Central memory CD8-positive, alpha-beta T cell (primary cell): ENCODE data around the gene C1orf52.

Experiments
- ATAC-seq: fragments of 150-1000 bp; cut with Tn5 transposase; replicated peaks from 2 replicates; pipeline ENCODE4 v1.10.0; 2022; ENCODE audit warnings: mild to moderate bottlenecking, moderate FRiP score, moderate number of reproducible peaks; ENCODE audit not compliant: poor library complexity, severe bottlenecking; ENCODE audit errors: extremely low read depth
- DNase-seq, 2 donors: peaks; one replicate each; pipeline ENCODE4 v3.0.0; 2021; ENCODE audit warnings: low spot score in 2 of 2
- H3K27ac Mint-ChIP-seq: one replicate; pipeline ENCODE4 v1.8.0; 2022; ENCODE audit warnings: low read depth, mild to moderate bottlenecking, moderate library complexity, mixed read lengths
- H3K27me3 Mint-ChIP-seq: one replicate; pipeline ENCODE4 v1.8.0; 2022; ENCODE audit warnings: mixed read lengths
- H3K36me3 Mint-ChIP-seq: one replicate; pipeline ENCODE4 v1.8.0; 2022; ENCODE audit warnings: mild to moderate bottlenecking, moderate library complexity, mixed read lengths; ENCODE audit not compliant: insufficient read depth
- H3K4me1 Mint-ChIP-seq: one replicate; pipeline ENCODE4 v1.8.0; 2022; ENCODE audit warnings: mixed read lengths
- H3K4me3 Mint-ChIP-seq: one replicate; pipeline ENCODE4 v1.8.0; 2022; ENCODE audit warnings: mild to moderate bottlenecking, moderate library complexity, mixed read lengths
- H3K9me3 Mint-ChIP-seq: one replicate; pipeline ENCODE4 v1.8.0; 2022; ENCODE audit warnings: mixed read lengths

Gene C1orf52

GRCh38 chr1:85290826-85291225 is 31.4 kb upstream of the C1orf52 start:
- Mint-ChIP-seq H3K36me3 (peaks cover 3% of the 10 kb centered on the region), H3K4me1 (no peaks in the 10 kb centered on the region), H3K27me3 (peaks cover 5% of the 10 kb centered on the region), H3K9me3 (no peaks in the 10 kb centered on the region), H3K4me3 (no peak overlapping the region), H3K27ac (no peak overlapping the region)
- DNase-seq: no peak
- ATAC-seq: no peak

GRCh38 chr1:85289848-85290335 is 30.4 kb upstream of the C1orf52 start:
- no peak for ATAC-seq
- Mint-ChIP-seq H3K4me3 (no peak overlapping the region), H3K9me3 (no peaks in the 10 kb centered on the region), H3K36me3 (peaks cover 3% of the 10 kb centered on the region), H3K27me3 (peaks cover 5% of the 10 kb centered on the region), H3K27ac (no peak overlapping the region), H3K4me1 (no peaks in the 10 kb centered on the region)
- no peak for DNase-seq

- DNase-seq (no peak), ATAC-seq (no peak)
- Mint-ChIP-seq H3K27me3 (peaks cover 5% of the 10 kb centered on the region), H3K36me3 (peaks cover 3% of the 10 kb centered on the region), H3K27ac (no peak overlapping the region), H3K4me3 (no peak overlapping the region), H3K4me1 (no peaks in the 10 kb centered on the region), H3K9me3 (no peaks in the 10 kb centered on the region)
These were observed 29.9 kb upstream of the C1orf52 start for GRCh38 chr1:85289207-85289847.

- ATAC-seq: no peak
- peaks cover under 1% of the 10 kb centered on the region for H3K4me1 Mint-ChIP-seq
- H3K36me3 Mint-ChIP-seq: peaks cover 3% of the 10 kb centered on the region
- DNase-seq: no peak
- H3K27ac Mint-ChIP-seq: no peak overlapping the region
- H3K27me3 Mint-ChIP-seq: no peaks in the 10 kb centered on the region
- no peaks in the 10 kb centered on the region for H3K9me3 Mint-ChIP-seq
- no peak overlapping the region for H3K4me3 Mint-ChIP-seq
These were observed 24.7 kb upstream of the C1orf52 start for GRCh38 chr1:85284202-85284601.

- peaks cover 3% of the 10 kb centered on the region for H3K36me3 Mint-ChIP-seq
- H3K4me3 Mint-ChIP-seq: no peak overlapping the region
- no peak overlapping the region for H3K27ac Mint-ChIP-seq
- H3K4me1 Mint-ChIP-seq: peaks cover 6% of the 10 kb centered on the region
- ATAC-seq (no peak), DNase-seq (no peak)
- H3K9me3 Mint-ChIP-seq: no peaks in the 10 kb centered on the region
- H3K27me3 Mint-ChIP-seq: no peaks in the 10 kb centered on the region
These were observed 24.2 kb upstream of the C1orf52 start for GRCh38 chr1:85283475-85284199.

- Mint-ChIP-seq H3K4me1 (peaks cover 7% of the 10 kb centered on the region), H3K9me3 (no peaks in the 10 kb centered on the region), H3K27me3 (no peaks in the 10 kb centered on the region), H3K27ac (no peak overlapping the region), H3K36me3 (peaks cover 3% of the 10 kb centered on the region), H3K4me3 (no peak overlapping the region)
- no peak for DNase-seq
- no peak for ATAC-seq
These were observed 23.0 kb upstream of the C1orf52 start for GRCh38 chr1:85282424-85282823.

- DNase-seq: no peak
- peaks cover 14% of the 10 kb centered on the region for H3K4me1 Mint-ChIP-seq
- no peaks in the 10 kb centered on the region for H3K27me3 Mint-ChIP-seq
- H3K9me3 Mint-ChIP-seq: no peaks in the 10 kb centered on the region
- no peak overlapping the region for H3K4me3 Mint-ChIP-seq
- H3K36me3 Mint-ChIP-seq: peaks cover 7% of the 10 kb centered on the region
- no peak for ATAC-seq
- no peak overlapping the region for H3K27ac Mint-ChIP-seq
These were observed 21.2 kb upstream of the C1orf52 start for GRCh38 chr1:85280636-85281035.

- no peak for DNase-seq
- Mint-ChIP-seq H3K4me1 (peaks cover 24% of the 10 kb centered on the region), H3K36me3 (peaks cover 7% of the 10 kb centered on the region), H3K27me3 (no peaks in the 10 kb centered on the region), H3K4me3 (no peak overlapping the region), H3K9me3 (no peaks in the 10 kb centered on the region), H3K27ac (no peak overlapping the region)
- no peak for ATAC-seq
These were observed 20.1 kb upstream of the C1orf52 start for GRCh38 chr1:85279458-85280080.

- DNase-seq (no peak), ATAC-seq (no peak)
- no peaks in the 10 kb centered on the region for H3K9me3 Mint-ChIP-seq
- H3K36me3 Mint-ChIP-seq: peaks cover 7% of the 10 kb centered on the region
- no peaks in the 10 kb centered on the region for H3K27me3 Mint-ChIP-seq
- no peak overlapping the region for H3K27ac Mint-ChIP-seq
- no peak overlapping the region for H3K4me3 Mint-ChIP-seq
- H3K4me1 Mint-ChIP-seq: peaks cover 31% of the 10 kb centered on the region
These were observed 19.4 kb upstream of the C1orf52 start for GRCh38 chr1:85278853-85279314.

GRCh38 chr1:85277802-85278201 is 18.3 kb upstream of the C1orf52 start:
- Mint-ChIP-seq H3K9me3 (no peaks in the 10 kb centered on the region), H3K27me3 (no peaks in the 10 kb centered on the region), H3K4me1 (peaks cover 42% of the 10 kb centered on the region), H3K4me3 (no peak overlapping the region), H3K27ac (no peak overlapping the region), H3K36me3 (peaks cover 7% of the 10 kb centered on the region)
- no peak for ATAC-seq
- no peak for DNase-seq

GRCh38 chr1:85276978-85277639 is 17.6 kb upstream of the C1orf52 start:
- no peaks in the 10 kb centered on the region for H3K27me3 Mint-ChIP-seq
- peak overlapping the region; percentile 80 for H3K4me3 Mint-ChIP-seq
- no peaks in the 10 kb centered on the region for H3K9me3 Mint-ChIP-seq
- H3K4me1 Mint-ChIP-seq: peaks cover 45% of the 10 kb centered on the region
- peaks cover 7% of the 10 kb centered on the region for H3K36me3 Mint-ChIP-seq
- no peak for DNase-seq
- peak overlapping the region; percentile 91 for H3K27ac Mint-ChIP-seq
- no peak for ATAC-seq

- no peaks in the 10 kb centered on the region for H3K27me3 Mint-ChIP-seq
- DNase-seq (peak; percentile 96 to 98), ATAC-seq (peak; percentile 98)
- no peaks in the 10 kb centered on the region for H3K9me3 Mint-ChIP-seq
- peaks cover 7% of the 10 kb centered on the region for H3K36me3 Mint-ChIP-seq
- H3K27ac Mint-ChIP-seq: peak within 1 kb of the TSS; percentile 91
- peak within 1 kb of the TSS; percentile 80 for H3K4me3 Mint-ChIP-seq
- peaks cover 49% of the 10 kb centered on the region for H3K4me1 Mint-ChIP-seq
These were observed 16.9 kb upstream of the C1orf52 start, which contains the start of gene BCL10 for GRCh38 chr1:85276215-85276977. Gene BCL10 (minus strand): TSS chr1:85276632. CDS start chr1:85276352, 280 bp downstream.
